ENCODE measurements around the gene ZBTB2.

The ZBTB2 gene

DNA sequence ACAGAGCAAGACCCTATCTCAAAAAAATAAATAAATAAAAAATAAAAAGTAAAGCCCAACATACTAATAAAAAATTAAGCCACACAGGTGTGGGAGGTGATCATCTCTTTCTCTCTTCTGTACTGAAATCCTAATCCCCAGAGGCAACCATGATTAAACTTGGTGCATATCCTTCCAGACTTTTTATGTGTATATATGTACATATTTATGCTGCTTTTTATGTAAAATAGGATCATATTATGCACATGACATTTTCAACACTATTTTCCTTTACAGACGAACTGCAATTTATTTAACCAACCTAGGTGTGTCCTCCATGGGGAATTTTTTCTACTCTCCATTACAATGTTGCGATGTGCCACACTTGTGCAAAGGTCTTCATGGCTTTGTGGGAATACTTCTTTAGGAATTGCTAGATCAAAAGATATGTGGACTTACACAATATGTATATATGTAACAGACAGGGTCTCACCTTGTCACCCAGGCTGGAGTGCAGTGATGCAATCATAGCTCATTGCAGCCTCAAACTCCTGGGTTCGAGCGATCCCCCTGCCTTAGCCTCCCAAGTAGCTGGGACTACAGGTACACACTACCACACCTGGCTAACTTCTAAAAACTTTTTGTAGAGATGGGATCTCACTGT, 36.9 kb upstream of the ZBTB2 start:
- Histone ChIP-seq H3K4me1 (ENCODE audit: control insufficient read depth in 1 of 2, insufficient read depth in 1 of 2, low read depth in 1 of 2, low read length in 1 of 2) (no peaks in the 10 kb centered on the region), H3K27me3 (no peaks in the 10 kb centered on the region), H3K36me3 (peaks cover 84% of the 10 kb centered on the region), H3K27ac (no peak overlapping the region), H3K9me3 (no peaks in the 10 kb centered on the region), H3K4me3 (ENCODE audit: low read depth in 1 of 2, low read length in 1 of 2) (no peak overlapping the region)
- TF ChIP-seq, protein P1, sequence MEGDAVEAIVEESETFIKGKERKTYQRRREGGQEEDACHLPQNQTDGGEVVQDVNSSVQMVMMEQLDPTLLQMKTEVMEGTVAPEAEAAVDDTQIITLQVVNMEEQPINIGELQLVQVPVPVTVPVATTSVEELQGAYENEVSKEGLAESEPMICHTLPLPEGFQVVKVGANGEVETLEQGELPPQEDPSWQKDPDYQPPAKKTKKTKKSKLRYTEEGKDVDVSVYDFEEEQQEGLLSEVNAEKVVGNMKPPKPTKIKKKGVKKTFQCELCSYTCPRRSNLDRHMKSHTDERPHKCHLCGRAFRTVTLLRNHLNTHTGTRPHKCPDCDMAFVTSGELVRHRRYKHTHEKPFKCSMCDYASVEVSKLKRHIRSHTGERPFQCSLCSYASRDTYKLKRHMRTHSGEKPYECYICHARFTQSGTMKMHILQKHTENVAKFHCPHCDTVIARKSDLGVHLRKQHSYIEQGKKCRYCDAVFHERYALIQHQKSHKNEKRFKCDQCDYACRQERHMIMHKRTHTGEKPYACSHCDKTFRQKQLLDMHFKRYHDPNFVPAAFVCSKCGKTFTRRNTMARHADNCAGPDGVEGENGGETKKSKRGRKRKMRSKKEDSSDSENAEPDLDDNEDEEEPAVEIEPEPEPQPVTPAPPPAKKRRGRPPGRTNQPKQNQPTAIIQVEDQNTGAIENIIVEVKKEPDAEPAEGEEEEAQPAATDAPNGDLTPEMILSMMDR (IDR thresholded peaks at IDR 0.05): no peak

DNA sequence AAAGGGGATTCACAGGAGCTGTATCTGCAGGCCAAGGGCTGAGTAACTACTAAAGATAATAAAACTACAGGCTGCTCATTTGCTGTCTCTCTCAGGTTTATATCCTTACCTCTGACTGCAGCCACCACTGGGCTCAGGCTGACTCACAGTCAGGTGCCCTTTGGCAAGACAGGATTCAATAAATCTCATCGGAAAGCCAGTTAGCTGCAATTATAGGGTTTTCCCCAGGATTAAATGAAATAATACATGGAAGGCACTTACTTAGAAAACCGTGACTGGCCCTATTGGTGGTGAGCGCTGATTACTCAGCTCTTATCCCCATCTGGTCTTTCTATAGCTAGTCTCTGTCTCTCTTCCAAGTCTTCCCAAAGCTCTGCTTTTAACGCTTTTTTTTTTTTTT, 34.2 kb upstream of the ZBTB2 start:
- Histone ChIP-seq H3K27me3 (no peaks in the 10 kb centered on the region), H3K4me3 (ENCODE audit: low read depth in 1 of 2, low read length in 1 of 2) (no peak overlapping the region), H3K36me3 (peaks cover 69% of the 10 kb centered on the region), H3K4me1 (ENCODE audit: control insufficient read depth in 1 of 2, insufficient read depth in 1 of 2, low read depth in 1 of 2, low read length in 1 of 2) (no peaks in the 10 kb centered on the region), H3K9me3 (no peaks in the 10 kb centered on the region), H3K27ac (no peak overlapping the region)
- TF ChIP-seq, protein P1 (IDR thresholded peaks at IDR 0.05): no peak

DNA sequence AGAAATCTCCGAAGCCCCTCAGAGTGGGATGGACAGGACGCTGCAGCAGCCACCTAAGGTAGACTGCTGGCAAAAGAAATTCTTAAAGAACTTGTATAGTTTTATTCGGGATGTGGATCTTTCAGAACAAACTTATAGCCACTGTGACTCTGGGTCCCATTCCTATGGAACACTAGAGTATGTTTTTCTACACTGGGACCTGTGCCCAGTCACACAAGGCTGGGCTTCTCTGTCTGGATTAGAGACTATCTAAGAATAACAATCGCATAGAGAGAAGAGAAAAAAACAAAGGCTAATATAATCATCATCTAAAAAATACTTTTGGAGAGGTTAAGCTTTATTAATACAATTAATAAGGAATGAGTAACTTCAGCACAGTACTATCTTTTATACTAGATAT, 31.6 kb upstream of the ZBTB2 start:
- TF ChIP-seq, protein P1 (IDR thresholded peaks at IDR 0.05): no peak
- Histone ChIP-seq H3K4me1 (ENCODE audit: control insufficient read depth in 1 of 2, insufficient read depth in 1 of 2, low read depth in 1 of 2, low read length in 1 of 2) (no peaks in the 10 kb centered on the region), H3K36me3 (peaks cover 66% of the 10 kb centered on the region), H3K27me3 (no peaks in the 10 kb centered on the region), H3K27ac (no peak overlapping the region), H3K4me3 (ENCODE audit: low read depth in 1 of 2, low read length in 1 of 2) (no peak overlapping the region), H3K9me3 (no peaks in the 10 kb centered on the region)

DNA sequence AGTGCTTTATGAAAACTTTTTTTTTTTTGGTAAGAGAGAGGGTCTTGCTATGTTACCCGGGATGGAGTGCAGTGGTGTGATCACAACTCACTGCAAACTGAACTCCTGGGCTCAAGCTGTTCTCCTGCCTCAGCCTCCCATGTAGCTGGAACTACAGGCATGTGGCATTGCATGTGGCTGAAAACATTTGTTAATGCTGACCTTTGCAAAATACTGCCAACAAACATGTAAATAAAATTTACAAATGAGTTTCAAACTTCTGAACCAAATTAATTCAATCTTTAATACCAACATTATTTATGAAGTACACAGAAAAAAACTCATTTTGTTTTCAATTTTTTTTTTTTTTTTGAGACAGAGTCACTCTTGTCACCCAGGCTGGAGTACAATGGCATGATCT, 26.1 kb upstream of the ZBTB2 start:
- Histone ChIP-seq H3K4me1 (ENCODE audit: control insufficient read depth in 1 of 2, insufficient read depth in 1 of 2, low read depth in 1 of 2, low read length in 1 of 2) (no peaks in the 10 kb centered on the region), H3K4me3 (ENCODE audit: low read depth in 1 of 2, low read length in 1 of 2) (no peak overlapping the region), H3K9me3 (no peaks in the 10 kb centered on the region), H3K27me3 (no peaks in the 10 kb centered on the region), H3K27ac (no peak overlapping the region), H3K36me3 (peaks cover 56% of the 10 kb centered on the region)
- TF ChIP-seq, protein P1 (IDR thresholded peaks at IDR 0.05): no peak

DNA sequence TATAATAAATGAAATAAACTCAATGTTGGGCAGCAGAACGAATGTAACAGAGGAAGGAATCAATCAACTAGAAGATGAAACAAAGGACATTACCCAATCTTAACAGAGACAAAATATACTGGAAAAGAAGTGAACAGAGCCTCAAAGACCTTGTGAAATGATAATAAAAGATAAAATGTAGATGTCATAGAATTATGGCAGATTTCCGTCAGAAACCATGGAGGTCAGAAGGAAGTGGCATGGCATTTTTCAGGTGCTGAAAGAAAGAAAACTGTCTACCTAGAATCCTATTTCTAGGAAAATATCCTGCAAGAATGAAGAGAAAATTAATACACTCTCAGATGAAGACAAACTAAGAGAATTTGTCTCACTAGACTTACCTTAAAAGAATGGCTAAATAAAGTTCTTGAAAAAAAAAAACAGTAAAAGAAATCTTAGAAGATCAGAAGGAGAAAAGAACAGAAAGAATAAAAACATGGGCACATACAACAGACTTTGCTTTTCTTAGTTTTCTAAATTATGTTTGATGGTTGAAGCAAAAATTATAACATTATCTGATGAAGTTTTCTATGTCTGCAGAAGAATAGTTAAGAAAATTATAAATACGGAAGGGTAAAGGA, 23.4 kb upstream of the ZBTB2 start:
- Histone ChIP-seq H3K4me3 (ENCODE audit: low read depth in 1 of 2, low read length in 1 of 2) (no peak overlapping the region), H3K27me3 (no peaks in the 10 kb centered on the region), H3K9me3 (no peaks in the 10 kb centered on the region), H3K4me1 (ENCODE audit: control insufficient read depth in 1 of 2, insufficient read depth in 1 of 2, low read depth in 1 of 2, low read length in 1 of 2) (no peaks in the 10 kb centered on the region), H3K27ac (no peak overlapping the region), H3K36me3 (peaks cover 45% of the 10 kb centered on the region)
- TF ChIP-seq, protein P1 (IDR thresholded peaks at IDR 0.05): no peak
